Globus pallidus (tissue), 1 donor: Measurements from ENCODE around the gene IBA57.

Experiments used
- DNase-seq: peaks from one replicate; pipeline ENCODE4 v3.0.0-alpha.2; 2015; ENCODE audit warnings: low spot score

Gene IBA57

DNA sequence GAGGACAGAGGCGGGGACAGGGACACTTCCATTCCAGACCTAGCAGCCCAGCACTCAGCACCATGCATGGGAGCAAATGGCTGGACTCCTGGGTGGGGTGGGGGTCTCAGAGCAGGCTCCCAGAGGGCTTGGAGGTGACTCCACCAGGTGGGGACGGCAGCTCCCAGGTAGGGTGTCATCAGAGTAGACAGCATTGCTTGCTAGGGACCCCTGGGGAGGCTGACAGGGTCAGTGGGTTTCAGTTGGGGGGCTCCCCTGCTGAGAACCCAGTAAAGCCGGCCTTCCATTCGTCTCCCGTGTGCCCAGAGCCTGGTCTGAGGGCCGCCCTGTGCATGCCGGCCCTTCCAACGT is 20.6 kb upstream of the IBA57 start:
- DNase-seq = no peak

- no peak for DNase-seq
These were observed 19.9 kb upstream of the IBA57 start for GRCh38 chr1:228145463-228146416.

- no peak for DNase-seq
These were observed 19.0 kb upstream of the IBA57 start for GRCh38 chr1:228146417-228147150.

- DNase-seq = no peak
These were observed 18.4 kb upstream of the IBA57 start for GRCh38 chr1:228147151-228147693.

- no peak for DNase-seq
These were observed 17.8 kb upstream of the IBA57 start for GRCh38 chr1:228147768-228148167.

DNA sequence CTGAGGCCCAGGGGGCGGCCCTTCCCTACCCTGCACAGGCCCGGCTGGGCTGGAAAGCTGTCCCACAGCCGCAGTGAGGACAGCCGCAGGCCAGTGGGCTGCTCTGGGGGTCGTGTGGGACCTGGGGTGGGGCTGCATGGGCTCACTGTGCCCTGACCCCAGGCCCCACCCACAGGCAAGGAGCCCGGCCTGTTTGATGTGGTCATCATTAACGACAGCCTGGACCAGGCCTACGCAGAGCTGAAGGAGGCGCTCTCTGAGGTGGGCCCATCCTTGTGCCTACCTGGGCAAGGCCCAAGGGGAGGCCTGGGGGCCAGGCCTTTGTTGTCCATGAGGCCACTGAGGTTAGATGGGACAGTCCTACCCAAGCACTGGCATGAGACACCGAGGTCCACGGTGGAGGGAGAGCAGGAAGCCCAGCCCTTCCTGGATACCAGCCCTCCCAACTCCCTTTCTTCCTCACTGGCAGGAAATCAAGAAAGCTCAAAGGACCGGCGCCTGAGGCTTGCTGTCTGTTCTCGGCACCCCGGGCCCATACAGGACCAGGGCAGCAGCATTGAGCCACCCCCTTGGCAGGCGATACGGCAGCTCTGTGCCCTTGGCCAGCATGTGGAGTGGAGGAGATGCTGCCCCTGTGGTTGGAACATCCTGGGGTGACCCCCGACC is 17.3 kb upstream of the IBA57 start:
- DNase-seq = no peak

- DNase-seq = no peak
These were observed 16.6 kb upstream of the IBA57 start for GRCh38 chr1:228148935-228149405.

DNA sequence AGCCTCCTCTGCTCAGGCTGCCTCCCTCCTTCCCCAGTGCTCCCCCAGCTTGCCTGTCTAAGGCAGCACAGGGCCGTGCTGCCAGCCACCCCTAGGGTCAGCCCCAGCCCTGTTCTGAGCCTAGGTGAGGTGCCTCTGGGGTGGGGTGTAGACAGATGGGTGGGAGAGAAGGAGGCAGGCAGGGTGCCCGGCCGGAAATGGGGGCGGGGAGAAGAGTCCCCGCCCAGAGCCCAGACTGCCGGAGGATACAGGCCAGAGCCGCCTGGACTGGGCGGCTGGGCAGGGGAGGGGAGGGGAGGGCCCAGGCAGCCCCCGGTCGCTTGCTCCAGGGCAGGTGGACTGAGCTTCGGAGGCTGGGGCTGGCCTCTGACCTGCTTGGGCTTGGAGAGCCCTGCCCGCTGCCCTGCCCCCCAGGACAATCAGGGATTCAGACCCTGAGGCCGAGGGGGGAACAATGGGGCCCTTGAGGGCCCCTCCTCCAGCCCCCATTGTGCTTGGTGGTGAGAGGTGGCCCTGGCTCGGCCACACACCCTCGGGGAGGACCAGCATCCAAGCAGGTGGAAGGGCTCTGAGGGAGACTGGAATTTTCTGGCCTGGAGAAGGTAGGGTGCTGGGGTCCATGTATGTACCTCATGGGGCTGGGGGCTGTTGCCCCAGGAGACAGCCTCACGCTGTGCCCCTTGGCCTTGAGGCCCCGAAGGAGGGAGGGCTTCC is 16.0 kb upstream of the IBA57 start, which contains the start of gene GJC2:
Gene GJC2 (plus strand): TSS at position 525 of the 714 bp plus-strand sequence. CDS start 7,829 bp downstream, outside the sequence.
- peak; percentile 84 for DNase-seq

DNA sequence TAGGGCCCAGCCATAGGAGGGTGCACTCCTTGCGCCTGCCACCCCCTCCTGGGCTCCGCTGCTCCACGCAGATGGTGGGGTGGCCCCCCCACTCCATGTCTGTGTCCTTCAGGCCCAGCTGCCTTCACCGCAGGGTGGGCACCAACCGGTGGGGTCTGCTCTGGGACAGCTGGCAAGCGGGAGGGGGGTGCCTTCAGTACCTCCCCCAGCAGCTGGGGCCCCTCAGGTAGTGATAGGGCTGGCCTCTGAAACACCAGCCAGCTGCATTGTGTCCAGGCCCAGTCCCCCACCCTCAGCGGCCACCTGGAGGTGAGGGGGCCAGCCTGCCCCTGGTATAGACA is 15.5 kb upstream of the IBA57 start:
- DNase-seq = peak; percentile 37

DNA sequence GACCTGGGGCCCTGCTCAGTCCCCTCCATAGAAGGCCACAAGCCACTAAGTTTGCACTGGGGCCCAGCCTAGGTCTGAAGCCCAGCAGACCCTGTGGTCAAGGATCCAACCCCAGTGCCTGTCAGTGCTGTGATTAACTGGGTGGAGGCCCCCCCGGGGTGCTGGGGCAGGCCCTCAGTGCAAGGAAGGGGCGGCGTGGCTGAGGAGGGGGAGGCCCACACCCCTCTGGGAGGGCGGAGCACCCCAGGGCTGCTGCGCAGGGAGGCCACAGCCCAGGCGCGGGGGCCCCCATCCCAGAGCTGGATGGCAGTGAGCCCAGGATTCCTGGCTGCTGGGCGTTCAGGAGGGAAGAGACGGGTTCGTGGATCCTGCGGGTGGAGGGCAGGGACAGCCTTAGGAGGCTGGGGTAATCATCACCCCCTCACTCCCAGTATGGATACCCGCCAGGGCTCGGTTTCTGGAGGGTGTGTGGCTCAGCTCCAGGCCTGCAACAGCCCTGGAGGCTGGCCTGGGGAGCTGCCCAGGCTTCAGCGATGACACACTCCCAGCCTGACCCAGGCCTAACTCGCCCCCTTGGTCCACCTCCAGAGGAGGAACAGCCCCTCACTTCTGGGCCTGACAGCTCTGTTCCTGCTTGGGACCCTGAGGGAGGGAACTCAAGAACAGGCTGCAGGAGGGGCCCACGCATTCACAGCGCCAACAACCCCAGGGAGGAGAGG is 15.0 kb upstream of the IBA57 start:
- peak; percentile 82 for DNase-seq

- DNase-seq = no peak
These were observed 14.3 kb upstream of the IBA57 start for GRCh38 chr1:228151180-228151925.

DNA sequence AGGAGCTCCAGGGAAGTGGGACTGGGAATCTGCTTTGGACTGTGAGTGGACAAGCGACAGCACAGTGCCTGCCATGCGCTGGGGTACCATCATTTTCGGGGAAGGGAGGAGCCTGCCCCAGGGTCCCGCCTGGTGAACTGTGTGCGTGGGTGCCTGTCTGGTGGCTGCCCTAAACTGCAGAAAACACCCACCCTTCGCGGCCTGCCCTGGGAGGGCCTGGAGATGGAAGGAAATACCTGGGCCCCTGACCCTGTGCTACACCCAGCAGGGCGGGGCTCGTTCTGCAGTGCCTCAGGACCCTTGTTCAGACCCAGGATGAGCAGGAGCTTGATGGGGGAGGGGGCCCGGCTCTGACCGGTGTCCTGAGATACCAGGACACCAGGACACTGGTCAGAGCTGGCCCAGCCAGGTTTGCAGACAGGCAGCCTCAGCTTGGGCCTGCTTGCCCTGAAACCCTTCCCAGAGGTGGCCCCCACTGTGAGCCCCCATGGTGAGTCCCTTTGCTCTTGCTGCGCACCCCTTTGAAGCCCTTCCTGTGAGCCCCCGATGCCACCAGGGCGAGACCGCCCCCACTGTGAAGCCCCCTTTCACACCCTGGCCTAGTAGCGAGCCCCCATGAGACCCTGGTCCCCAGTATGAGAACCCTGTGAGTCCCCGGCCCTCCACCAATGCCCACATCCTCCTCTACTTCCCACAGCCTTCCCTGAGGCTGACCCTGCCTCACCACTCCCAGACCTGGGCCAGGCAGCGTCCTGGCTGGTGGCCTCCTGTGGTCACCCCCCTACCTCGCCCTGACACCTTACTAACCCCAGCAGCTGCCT is 13.3 kb upstream of the IBA57 start:
- DNase-seq = no peak

GRCh38 chr1:228152918-228153258 is 12.7 kb upstream of the IBA57 start:
- no peak for DNase-seq

DNA sequence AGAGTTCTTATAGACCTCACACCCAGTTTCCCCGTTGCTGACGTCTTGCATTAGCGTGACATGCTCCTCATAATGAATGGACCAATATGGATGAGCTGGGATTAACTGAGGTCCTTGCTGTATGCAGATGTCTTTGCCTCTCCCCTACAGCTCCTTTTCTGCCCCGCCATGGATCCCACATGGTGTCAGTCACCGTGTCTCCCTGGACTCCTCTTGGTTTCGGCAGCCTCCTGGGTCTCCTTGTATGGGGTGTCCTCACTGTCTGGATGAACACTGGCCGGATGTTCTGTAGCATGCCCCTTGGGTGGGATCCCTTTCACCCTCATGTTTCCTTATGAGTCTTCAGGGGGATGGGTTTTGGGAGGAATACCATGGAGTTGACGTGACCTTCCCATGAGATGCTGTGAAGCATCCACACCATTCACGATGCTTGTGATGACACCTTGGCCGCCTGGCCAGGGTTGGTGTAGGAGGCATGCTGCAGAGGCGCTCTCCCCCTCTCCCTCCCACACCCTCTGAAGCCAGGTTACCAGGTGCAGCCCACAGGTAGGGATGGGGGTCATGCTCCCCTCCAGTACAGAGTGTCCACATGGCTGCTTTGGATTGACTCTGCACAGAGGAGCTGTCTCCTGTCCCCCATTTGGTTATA is 11.5 kb upstream of the IBA57 start:
- DNase-seq = no peak

GRCh38 chr1:228154670-228155571 is 10.7 kb upstream of the IBA57 start:
- no peak for DNase-seq

DNA sequence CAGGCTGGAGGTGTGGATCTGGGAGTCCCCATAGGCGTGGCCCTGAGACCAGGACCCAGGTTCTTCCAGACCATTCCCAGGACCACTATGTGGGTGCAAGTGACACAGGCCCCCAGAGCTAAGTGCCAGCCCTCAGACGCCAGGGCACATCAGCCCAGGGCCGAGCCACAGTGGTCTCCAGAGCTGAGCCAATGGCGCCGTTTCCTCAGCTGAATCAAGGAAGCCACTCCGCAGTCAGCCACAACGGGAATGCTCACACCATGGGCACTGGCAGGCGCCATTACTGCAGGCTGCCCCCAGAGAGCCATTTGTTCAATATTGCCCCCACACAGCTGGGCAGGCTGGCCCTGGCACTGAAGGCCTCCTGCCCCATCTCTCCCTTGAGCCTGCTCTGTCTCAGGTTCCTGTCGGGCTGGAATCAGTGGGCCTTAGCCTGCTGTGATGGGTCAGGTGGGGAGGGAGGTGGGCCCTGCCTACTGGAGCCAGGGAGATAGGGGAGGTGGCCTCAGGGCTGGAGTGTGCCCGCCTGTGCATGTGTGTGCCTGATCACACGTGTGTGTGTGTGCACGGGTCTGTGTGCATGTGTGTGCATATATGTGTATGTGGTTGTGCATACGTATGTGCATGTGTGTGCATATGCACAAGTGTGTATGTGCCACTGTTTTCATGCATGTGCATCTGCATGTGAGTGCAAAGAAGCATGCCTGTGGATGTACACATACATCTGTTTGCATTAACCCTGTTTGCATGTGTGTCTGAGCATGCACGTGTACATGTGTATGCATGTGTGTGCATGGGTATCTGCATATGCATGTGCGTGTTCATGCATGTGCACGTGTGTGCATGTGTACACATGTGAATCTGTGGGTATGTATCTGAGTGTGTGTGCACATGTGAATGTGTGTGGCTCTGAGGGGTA is 9.7 kb upstream of the IBA57 start:
- DNase-seq = no peak

GRCh38 chr1:228156515-228156881 is 9.1 kb upstream of the IBA57 start:
- no peak for DNase-seq
